Jurkat, Clone E6-1 (cell line): ENCODE results near the gene ZCCHC24. TPM values are rescaled to one million over a fixed set of nuclear protein-coding genes. Genes with fewer than 3 reads are reported as not detected.

Experiments used
- DNase-seq: peaks from one replicate; pipeline ENCODE4 v3.0.0-alpha.2; 2011; ENCODE audit warnings: low read depth, low spot score
- H3K4me3 ChIP-seq: 2 replicates; pipeline ENCODE4 v1.5.1; 2011; ENCODE audit warnings: mild to moderate bottlenecking, low read length, control low read depth, moderate library complexity
- polyA plus RNA-seq: library from polyadenylated mRNA; unstranded; fragments of >200 nt; gene quantifications from one replicate; pipeline ENCODE4 v1.2.1, GENCODE V29; 2012; ENCODE audit warnings: missing spikeins; ENCODE audit not compliant: insufficient read length, insufficient read depth

ZCCHC24 gene
- polyA plus RNA-seq, result 2.0 TPM

- H3K4me3 ChIP-seq, result peak within 1 kb of the TSS; percentile 51
- peak; percentile 93 for DNase-seq
Observed at GRCh38 chr10:79445161-79445976, at the start of gene ZCCHC24. Gene ZCCHC24, minus strand, starts transcription at chr10:79445624. Its CDS starts 184 bp downstream, at chr10:79445440.

DNA sequence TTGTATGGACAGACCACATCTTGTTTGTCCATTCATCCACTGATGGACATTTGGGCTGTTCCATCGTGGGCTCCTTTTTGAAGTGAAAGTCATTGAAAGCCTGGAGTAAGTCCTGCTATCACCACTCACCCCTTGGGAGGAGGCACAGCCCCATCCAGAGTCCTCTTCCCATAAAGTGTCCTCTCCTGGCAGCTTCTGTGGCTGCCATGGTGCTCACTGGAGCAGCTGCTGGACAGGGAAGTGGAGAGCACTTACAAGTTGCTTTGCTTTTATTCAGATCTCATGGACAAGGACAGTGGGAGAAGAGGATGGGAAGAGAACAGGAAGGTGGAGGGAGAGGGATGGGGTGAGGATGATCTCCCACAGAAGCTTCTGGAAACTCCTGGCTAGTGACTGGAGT, 48.4 kb upstream of the ZCCHC24 start:
- no peak for DNase-seq
- no peak overlapping the region for H3K4me3 ChIP-seq

DNA sequence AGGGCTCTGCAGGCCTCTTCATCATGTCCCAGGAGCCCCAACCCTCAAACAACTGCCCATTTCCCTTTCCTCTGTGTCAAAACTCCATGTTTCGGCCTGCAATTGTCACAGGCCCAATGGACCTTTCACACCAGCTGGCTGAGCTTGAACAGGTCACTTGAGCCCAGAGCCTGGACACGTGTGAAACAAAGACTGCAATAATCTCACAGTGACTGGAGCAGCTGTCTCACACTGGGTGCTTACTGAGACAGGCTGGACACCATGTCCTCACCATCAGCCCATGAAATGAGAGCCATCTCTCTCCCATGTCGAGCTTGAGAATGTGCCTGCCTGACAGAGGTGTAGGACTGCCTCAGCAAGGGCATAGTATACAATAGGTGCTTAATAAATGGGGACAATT, 47.4 kb upstream of the ZCCHC24 start:
- no peak overlapping the region for H3K4me3 ChIP-seq
- no peak for DNase-seq

DNA sequence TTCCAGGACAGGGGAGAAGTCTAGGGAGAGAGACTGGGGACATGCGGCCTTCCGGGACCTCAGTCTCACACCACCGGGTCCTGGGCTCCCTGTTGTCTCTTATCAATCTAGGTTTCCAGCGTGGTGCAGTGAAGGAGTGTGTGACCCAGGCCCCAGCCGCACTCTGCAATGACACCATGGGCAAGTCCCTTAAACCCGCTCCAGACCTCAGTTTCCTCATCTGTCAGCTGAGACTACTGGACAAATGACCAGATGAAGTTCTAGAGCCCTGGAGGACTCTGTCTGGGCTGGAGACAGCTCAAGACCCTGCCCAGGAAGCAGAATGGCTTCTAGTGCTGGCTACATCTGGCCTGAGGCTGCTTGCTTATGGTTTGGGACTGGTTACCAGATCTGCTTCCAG, 46.8 kb upstream of the ZCCHC24 start:
- H3K4me3 ChIP-seq, result no peak overlapping the region
- DNase-seq, result no peak

DNA sequence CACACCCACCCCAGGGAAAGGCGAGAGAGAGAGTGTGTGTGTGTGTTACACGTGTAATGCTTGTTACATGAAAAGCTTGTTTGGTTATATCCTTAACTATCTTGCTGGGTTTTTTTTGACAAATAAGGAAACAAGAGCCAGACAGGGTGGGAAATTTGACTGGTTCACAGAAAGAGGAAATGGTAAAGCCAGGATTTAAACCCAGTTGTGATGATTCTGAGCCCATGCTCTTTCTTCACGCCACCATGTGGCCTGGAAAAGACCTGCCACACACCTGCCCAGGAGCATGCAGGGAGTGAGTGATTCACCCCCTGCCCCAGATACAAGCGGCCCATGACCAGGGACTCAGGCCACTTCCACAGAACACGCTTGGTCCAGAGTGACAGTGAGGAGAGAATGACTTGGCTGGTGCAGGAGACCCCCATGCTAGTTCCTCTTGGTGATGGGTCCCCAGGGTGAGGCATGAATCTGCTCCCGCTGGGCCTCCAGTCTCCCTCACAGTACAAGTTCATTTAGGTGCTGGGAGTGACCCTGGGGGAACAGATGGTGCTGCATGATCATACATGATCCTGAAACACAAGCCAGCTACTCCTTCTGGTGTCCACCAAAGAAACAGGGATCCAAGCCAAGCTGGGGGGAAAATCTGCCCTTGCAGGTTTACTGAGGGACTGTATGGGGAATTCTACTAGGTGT, 45.9 kb upstream of the ZCCHC24 start:
- no peak for DNase-seq

GRCh38 chr10:79490400-79491142, 45.1 kb upstream of the ZCCHC24 start:
- H3K4me3 ChIP-seq, result no peak overlapping the region
- no peak for DNase-seq

More for the DNA sequence above, 45.9 kb upstream of the ZCCHC24 start:
- H3K4me3 ChIP-seq, result no peak overlapping the region

- no peak for DNase-seq
- H3K4me3 ChIP-seq, result no peak overlapping the region
Observed at GRCh38 chr10:79488870-79489269, 43.4 kb upstream of the ZCCHC24 start.

- H3K4me3 ChIP-seq, result no peak overlapping the region
- no peak for DNase-seq
Observed at GRCh38 chr10:79488336-79488735, 42.9 kb upstream of the ZCCHC24 start.

- no peak overlapping the region for H3K4me3 ChIP-seq
- DNase-seq, result no peak
Observed at GRCh38 chr10:79487296-79488194, 42.1 kb upstream of the ZCCHC24 start.

DNA sequence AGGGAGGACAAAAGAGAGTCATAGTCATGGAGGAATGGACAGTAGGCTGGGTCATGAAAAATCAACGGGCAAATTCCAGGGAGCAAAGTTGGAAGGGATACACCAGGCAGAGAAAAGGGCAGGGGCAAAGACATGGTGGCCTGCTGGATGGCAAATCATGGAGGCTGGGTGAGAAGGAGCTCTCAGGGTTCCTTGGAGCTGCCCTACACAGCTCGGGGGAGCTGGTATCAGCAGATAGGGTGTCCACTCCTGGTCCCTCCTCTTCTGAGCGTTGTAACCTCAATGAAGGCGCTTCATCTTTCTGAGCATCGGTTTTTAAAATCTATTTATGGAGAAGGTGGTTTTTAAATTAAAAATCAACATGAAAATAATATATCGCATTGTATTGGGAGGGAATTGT, 39.1 kb upstream of the ZCCHC24 start:
- DNase-seq, result no peak
- no peak overlapping the region for H3K4me3 ChIP-seq

GRCh38 chr10:79483948-79484347, 38.5 kb upstream of the ZCCHC24 start:
- no peak overlapping the region for H3K4me3 ChIP-seq

GRCh38 chr10:79483299-79483698, 37.9 kb upstream of the ZCCHC24 start:
- no peak for DNase-seq
- no peak overlapping the region for H3K4me3 ChIP-seq

More at GRCh38 chr10:79483948-79484347, 38.5 kb upstream of the ZCCHC24 start:
- DNase-seq, result no peak

GRCh38 chr10:79482741-79483140, 37.3 kb upstream of the ZCCHC24 start:
- H3K4me3 ChIP-seq, result no peak overlapping the region
- no peak for DNase-seq

DNA sequence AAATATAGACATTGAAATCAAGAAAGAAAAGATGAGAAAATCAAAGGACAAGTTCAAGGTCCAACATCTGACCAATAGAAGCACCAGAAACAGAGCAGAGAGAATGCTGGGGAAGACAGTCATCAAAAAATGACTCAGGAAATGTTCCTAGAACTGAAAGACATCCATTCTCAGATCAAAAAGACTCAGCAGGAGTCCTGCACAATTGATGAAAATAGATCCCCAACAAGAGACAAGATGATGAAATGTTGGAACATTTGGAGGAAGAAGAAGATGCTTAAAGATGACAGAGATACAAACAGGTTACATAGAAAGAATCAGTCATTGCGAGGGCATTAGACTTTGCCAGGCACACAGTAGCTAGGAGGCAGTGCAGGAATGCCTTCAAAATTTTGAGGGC, 36.9 kb upstream of the ZCCHC24 start:
- no peak overlapping the region for H3K4me3 ChIP-seq
- no peak for DNase-seq

DNA sequence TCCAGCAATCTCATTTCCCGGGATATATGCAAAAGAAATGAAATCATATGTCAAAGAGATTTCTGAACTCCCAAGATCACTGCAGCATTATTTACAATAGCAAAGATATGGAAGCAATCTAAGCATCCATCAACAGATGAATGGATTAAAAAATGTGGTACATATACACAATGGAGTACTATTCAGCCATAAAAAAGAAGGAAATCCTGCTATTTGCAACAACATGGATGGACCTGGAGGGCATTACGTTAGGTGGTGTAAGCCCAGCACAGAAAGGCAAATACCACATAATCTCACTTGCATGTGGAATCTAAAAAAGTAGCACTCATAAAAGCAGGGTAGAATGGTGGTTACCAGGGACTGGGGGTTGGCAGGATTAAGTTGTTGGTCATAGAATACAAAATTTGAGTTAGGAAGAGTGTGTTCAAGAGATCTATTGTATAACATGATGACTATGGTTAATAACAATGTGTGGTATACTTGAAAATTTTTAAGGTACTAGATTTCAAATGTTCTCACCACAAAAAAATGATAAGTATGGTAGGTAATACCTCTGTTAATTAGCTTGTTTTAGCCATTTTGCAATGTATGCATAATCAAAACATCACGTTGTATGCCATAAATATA, 34.0 kb upstream of the ZCCHC24 start:
- H3K4me3 ChIP-seq, result no peak overlapping the region
- no peak for DNase-seq

- DNase-seq, result no peak
- H3K4me3 ChIP-seq, result no peak overlapping the region
Observed at GRCh38 chr10:79477456-79477855, 32.0 kb upstream of the ZCCHC24 start.

GRCh38 chr10:79476645-79477044, 31.2 kb upstream of the ZCCHC24 start:
- H3K4me3 ChIP-seq, result no peak overlapping the region
- DNase-seq, result no peak

DNA sequence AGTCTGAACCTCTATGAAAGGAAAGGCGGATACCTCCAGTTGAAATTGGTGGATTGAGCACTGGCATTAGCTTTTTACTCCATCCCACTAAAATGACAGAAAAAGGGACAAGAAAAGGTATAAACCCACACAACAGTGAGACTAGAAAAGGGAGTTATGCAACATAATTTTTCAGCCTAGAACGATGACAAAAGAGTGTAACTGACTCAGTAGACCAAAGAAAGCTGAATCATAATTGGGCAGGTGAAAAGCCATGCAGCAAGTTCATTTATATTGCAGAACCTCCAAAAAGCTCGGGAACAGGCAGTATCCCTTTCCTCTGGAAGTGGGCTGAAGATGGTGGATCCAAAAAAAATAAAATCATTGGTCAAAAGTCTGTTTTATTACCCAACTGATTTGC, 30.5 kb upstream of the ZCCHC24 start:
- H3K4me3 ChIP-seq, result no peak overlapping the region
- DNase-seq, result no peak
